ENCODE results near the gene KPNB1. TPM values are rescaled to one million over a fixed set of nuclear protein-coding genes. Genes with fewer than 3 reads are reported as not detected.
A peak's percentile ranks its signal among the peaks of the same experiment; 100 is the strongest.

Gene KPNB1
- total RNA-seq, 1 experiment from 2014 or later = 538 TPM

DNA sequence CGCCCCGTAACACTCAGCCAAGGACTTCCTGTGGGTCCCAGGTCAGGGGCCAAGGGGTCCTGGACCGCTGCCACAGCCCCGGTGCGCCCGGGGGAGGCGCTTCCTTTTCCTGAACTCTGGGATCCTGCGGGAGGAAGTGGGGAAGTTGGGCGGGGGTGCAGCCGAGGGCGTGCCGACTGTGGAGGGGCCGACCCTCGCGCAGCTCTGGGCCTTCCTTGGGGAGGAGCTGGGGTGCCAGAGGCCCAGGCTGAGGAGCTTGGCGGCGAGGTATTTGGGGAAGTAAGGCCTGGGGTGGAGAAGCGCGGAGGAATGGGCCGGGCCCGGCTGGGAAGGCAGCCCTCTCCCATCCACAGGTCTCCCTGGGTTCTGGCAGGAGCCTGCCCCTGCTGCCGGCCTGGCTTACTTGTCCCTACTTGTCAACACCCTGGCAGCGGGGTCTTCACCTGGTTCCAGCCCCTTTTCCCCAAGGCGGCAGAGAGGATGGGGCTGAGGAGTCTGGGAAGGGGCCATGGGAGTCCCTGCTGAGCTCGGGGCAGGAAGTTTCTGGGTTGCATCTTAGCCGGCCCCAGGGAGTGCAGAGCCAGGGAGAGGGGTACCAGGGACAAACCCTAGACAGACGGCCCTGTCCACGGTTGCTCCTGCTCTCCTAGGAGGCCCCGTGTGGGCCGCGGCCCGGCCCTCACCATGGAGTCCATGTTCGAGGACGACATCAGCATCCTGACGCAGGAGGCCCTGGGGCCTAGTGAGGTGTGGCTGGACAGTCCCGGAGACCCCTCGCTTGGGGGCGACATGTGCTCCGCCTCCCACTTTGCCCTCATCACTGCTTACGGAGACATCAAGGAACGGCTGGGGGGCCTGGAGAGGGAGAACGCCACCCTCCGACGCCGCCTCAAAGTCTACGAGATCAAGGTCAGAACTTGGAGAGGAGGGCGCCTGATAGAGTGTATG, 46.0 kb downstream of the KPNB1 start:
- BruUV-seq (replicated peaks) = no TSS peak
- intact Hi-C loops (cut with micrococcal nuclease; ENCODE audit: unreplicated experiment) = no loop called here
- DNase-seq = no peak
- CTCF ChIA-PET = no interaction called here
- Mint-ChIP-seq H3K36me3 (ENCODE audit: insufficient read depth, unreplicated experiment) (peaks cover 34% of the 10 kb centered on the region), H3K4me3 (ENCODE audit: low read depth, unreplicated experiment) (peak overlapping the region; percentile 86), H3K4me1 (ENCODE audit: low read depth, unreplicated experiment) (peaks cover 26% of the 10 kb centered on the region), H3K27me3 (ENCODE audit: unreplicated experiment) (peaks cover 50% of the 10 kb centered on the region), H3K27ac (ENCODE audit: unreplicated experiment) (peak overlapping the region; percentile 68), H3K9me3 (ENCODE audit: low read depth, unreplicated experiment) (no peaks in the 10 kb centered on the region)
- TF ChIP-seq, protein P1, sequence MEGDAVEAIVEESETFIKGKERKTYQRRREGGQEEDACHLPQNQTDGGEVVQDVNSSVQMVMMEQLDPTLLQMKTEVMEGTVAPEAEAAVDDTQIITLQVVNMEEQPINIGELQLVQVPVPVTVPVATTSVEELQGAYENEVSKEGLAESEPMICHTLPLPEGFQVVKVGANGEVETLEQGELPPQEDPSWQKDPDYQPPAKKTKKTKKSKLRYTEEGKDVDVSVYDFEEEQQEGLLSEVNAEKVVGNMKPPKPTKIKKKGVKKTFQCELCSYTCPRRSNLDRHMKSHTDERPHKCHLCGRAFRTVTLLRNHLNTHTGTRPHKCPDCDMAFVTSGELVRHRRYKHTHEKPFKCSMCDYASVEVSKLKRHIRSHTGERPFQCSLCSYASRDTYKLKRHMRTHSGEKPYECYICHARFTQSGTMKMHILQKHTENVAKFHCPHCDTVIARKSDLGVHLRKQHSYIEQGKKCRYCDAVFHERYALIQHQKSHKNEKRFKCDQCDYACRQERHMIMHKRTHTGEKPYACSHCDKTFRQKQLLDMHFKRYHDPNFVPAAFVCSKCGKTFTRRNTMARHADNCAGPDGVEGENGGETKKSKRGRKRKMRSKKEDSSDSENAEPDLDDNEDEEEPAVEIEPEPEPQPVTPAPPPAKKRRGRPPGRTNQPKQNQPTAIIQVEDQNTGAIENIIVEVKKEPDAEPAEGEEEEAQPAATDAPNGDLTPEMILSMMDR (IDR thresholded peaks at IDR 0.05; ENCODE audit: unreplicated experiment) = no peak

- H3K9me3 Mint-ChIP-seq (ENCODE audit: low read depth, unreplicated experiment) = no peaks in the 10 kb centered on the region
- BruUV-seq (replicated peaks) = no TSS peak
- H3K36me3 Mint-ChIP-seq (ENCODE audit: insufficient read depth, unreplicated experiment) = peaks cover 33% of the 10 kb centered on the region
- no peak overlapping the region for H3K4me3 Mint-ChIP-seq (ENCODE audit: low read depth, unreplicated experiment)
- peaks cover 26% of the 10 kb centered on the region for H3K4me1 Mint-ChIP-seq (ENCODE audit: low read depth, unreplicated experiment)
- CTCF ChIA-PET = interaction anchor here (0.8 to 1.0 kb wide), 3 partner anchors 10 to 36 kb away, joined by 3 to 4 read pairs (median 3); partner anchors contain the start of gene TBX21
- DNase-seq = no peak
- peaks cover 61% of the 10 kb centered on the region for H3K27me3 Mint-ChIP-seq (ENCODE audit: unreplicated experiment)
- no peak overlapping the region for H3K27ac Mint-ChIP-seq (ENCODE audit: unreplicated experiment)
- intact Hi-C loops (cut with micrococcal nuclease; ENCODE audit: unreplicated experiment) = no loop called here
- TF ChIP-seq, protein P1 (IDR thresholded peaks at IDR 0.05; ENCODE audit: unreplicated experiment) = no peak
These were observed 47.3 kb downstream of the KPNB1 start for GRCh38 chr17:47696717-47697642.

GRCh38 chr17:47697906-47698711, 48.4 kb downstream of the KPNB1 start:
- Mint-ChIP-seq H3K36me3 (ENCODE audit: insufficient read depth, unreplicated experiment) (peaks cover 28% of the 10 kb centered on the region), H3K4me3 (ENCODE audit: low read depth, unreplicated experiment) (no peak overlapping the region), H3K27me3 (ENCODE audit: unreplicated experiment) (peaks cover 57% of the 10 kb centered on the region), H3K27ac (ENCODE audit: unreplicated experiment) (no peak overlapping the region), H3K4me1 (ENCODE audit: low read depth, unreplicated experiment) (peaks cover 15% of the 10 kb centered on the region), H3K9me3 (ENCODE audit: low read depth, unreplicated experiment) (no peaks in the 10 kb centered on the region)
- TF ChIP-seq, protein P1 (IDR thresholded peaks at IDR 0.05; ENCODE audit: unreplicated experiment) = no peak
- no TSS peak for BruUV-seq (replicated peaks)
- CTCF ChIA-PET = interaction anchor here (0.7 to 1.0 kb wide), 4 partner anchors 11 to 332 kb away, joined by 3 to 4 read pairs (median 4); partner anchors contain the start of gene TBX21
- intact Hi-C loops (cut with micrococcal nuclease; ENCODE audit: unreplicated experiment) = loop anchor here (2.0 kb wide), 1 partner anchor 105 kb away; no protein-coding TSS in a partner anchor
- no peak for DNase-seq

All from Calu3 (cell line).